ENCODE data around the gene TNS4.

DNA sequence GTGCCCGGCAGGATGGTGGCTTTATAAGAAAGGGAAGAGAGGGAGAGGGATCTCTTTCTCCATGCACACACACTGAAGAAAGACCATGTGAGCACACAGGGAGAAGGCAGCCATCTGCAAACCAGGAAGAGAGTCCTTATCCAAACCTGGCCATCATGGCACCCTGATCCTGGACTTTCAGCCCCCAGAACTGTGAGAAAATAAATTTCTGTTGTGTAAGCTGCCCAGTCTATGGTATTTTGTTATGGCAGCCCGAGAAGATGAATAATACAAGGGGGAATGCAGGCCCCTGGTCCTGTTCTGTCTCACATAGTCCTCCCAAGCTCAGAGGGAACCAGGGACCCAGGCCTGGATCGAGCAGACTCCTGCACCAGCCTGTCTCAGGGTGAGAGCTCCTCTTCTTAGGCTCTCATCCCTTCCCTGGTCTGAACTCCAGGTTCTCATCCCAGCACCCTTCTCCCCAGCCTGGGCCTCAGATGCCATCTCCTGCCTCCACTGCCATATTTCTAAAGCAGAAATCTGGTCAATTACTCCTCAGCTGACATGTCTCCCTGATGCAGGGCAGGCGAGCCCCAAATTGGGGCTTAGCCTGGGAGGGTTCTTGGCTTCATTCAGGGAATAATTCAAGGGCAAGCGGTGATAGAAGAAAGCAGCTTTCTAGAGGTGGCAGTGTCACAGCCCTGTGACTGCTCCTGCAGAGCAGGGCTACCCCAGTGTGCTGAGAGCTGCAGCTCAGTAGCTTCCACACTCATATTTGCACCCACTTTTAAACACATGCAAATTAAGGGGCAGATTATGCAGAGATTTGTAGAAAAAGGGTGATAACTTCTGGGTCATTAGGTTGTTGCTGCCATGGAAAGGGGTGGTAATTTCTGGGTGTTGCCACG lies 29.3 kb downstream of the TNS4 start:
- no peak for TF ChIP-seq POLR2A (IDR thresholded peaks at IDR 0.05; ENCODE audit: low read length)
- no peak for TF ChIP-seq GATA1 (IDR thresholded peaks at IDR 0.05; ENCODE audit: low read depth, low read length)

Data from erythroblast (primary cell).